IMR-90 (cell line): Measurements from ENCODE around the gene IL1B. TPM values are rescaled to one million over a fixed set of nuclear protein-coding genes. Genes with fewer than 3 reads are reported as not detected.
"Not testable (repeated sequence)": the region's sequence is repeated elsewhere in the genome, so short reads cannot be mapped to it uniquely, and the experiment has no call there.

ENCODE experiments used
- ATAC-seq: fragments of 200-7000 bp; cut with Tn5 transposase; 2 replicates; pipeline ENCODE4 v1.9.1; 2020; ENCODE audit warnings: low read depth, mild to moderate bottlenecking, moderate library complexity
- BruUV-seq: library from RNA; stranded (reverse); fragments of 400-500 nt; replicated peaks from 2 replicates; lab custom pipeline; 2021; lab: Mats Ljungman, UMichigan
- CTCF ChIA-PET: fragments of 300-600 bp; formaldehyde crosslinking; extraction: SDS; loops from one replicate; lab custom pipeline; 2021; ENCODE audit warnings: antibody characterized with exemption; lab: Yijun Ruan, JAX
- POLR2A ChIA-PET: fragments of 300-600 bp; sonication (Branson Sonifier 250); formaldehyde crosslinking; loops from one replicate; lab custom pipeline; 2022; ENCODE audit warnings: antibody characterized with exemption; ENCODE audit not compliant: unreplicated experiment; lab: Charles Lee
- DNase-seq: peaks from one replicate; pipeline ENCODE4 v3.0.0; 2013
- H2AFZ ChIP-seq: replicated peaks from 2 replicates; pipeline ENCODE3; 2013; ENCODE audit warnings: low read length, mild to moderate bottlenecking; ENCODE audit not compliant: poor library complexity
- H2AK5ac ChIP-seq: 2 replicates; pipeline ENCODE4 v1.6.1; 2013; ENCODE audit warnings: low read depth, low read length, inconsistent platforms
- H2AK9ac ChIP-seq: replicated peaks from 2 replicates; pipeline ENCODE3; 2013; ENCODE audit warnings: mild to moderate bottlenecking, low read depth, low read length, moderate library complexity; ENCODE audit not compliant: poor library complexity
- H2BK120ac ChIP-seq: 2 replicates; pipeline ENCODE4 v1.6.1; 2013; ENCODE audit warnings: low read depth, low read length, inconsistent platforms
- H2BK15ac ChIP-seq: 3 replicates; pipeline ENCODE4 v1.6.1; 2013; ENCODE audit warnings: low read depth, low read length, inconsistent platforms
- H2BK20ac ChIP-seq: 2 replicates; pipeline ENCODE4 v1.6.1; 2013; ENCODE audit warnings: low read depth, mild to moderate bottlenecking, inconsistent platforms, low read length, moderate library complexity
- H2BK5ac ChIP-seq: 2 replicates; pipeline ENCODE4 v1.6.1; 2013; ENCODE audit warnings: mild to moderate bottlenecking, low read depth, low read length, inconsistent platforms; ENCODE audit not compliant: poor library complexity, severe bottlenecking
- H3K14ac ChIP-seq: replicated peaks from 2 replicates; pipeline ENCODE4 v1.6.1; 2013; ENCODE audit warnings: low read depth, low read length, inconsistent platforms
- H3K18ac ChIP-seq: 2 replicates; pipeline ENCODE4 v1.6.1; 2013; ENCODE audit warnings: low read depth, low read length, control low read depth
- H3K23ac ChIP-seq: 2 replicates; pipeline ENCODE4 v1.6.1; 2013; ENCODE audit warnings: low read depth, low read length, inconsistent platforms
- H3K27ac ChIP-seq: 2 replicates; pipeline ENCODE4 v1.5.1; 2013; ENCODE audit warnings: mild to moderate bottlenecking, control low read depth, low read length; ENCODE audit not compliant: insufficient read depth
- H3K27me3 ChIP-seq: 2 replicates; pipeline ENCODE4 v1.6.1; 2013; ENCODE audit warnings: low read length; ENCODE audit not compliant: control insufficient read depth, insufficient read depth
- H3K36me3 ChIP-seq: 2 replicates; pipeline ENCODE4 v1.6.1; 2013; ENCODE audit warnings: low read length, mixed read lengths; ENCODE audit not compliant: control insufficient read depth, insufficient read depth
- H3K4ac ChIP-seq: 2 replicates; pipeline ENCODE4 v1.6.1; 2013; ENCODE audit warnings: low read depth, low read length, inconsistent platforms
- H3K4me1 ChIP-seq: 2 replicates; pipeline ENCODE4 v1.6.1; 2013; ENCODE audit warnings: low read length, mixed read lengths; ENCODE audit not compliant: control insufficient read depth, insufficient read depth
- H3K4me2 ChIP-seq: 2 replicates; pipeline ENCODE4 v1.6.1; 2013; ENCODE audit warnings: low read depth, mild to moderate bottlenecking, control low read depth, low read length, moderate library complexity
- H3K4me3 ChIP-seq: 2 replicates; pipeline ENCODE4 v1.5.1; 2013; ENCODE audit warnings: low read depth, mild to moderate bottlenecking, control low read depth, low read length, moderate library complexity; ENCODE audit not compliant: insufficient read depth
- H3K56ac ChIP-seq: 2 replicates; pipeline ENCODE4 v1.6.1; 2013; ENCODE audit warnings: low read length, inconsistent platforms; ENCODE audit not compliant: insufficient read depth; ENCODE audit errors: extremely low read depth
- H3K79me1 ChIP-seq, 2 experiments: 2 replicates each; pipeline ENCODE4 v1.6.1; 2013; ENCODE audit warnings: low read length in 2 of 2, inconsistent platforms in 1 of 2, low read depth in 1 of 2
- H3K9ac ChIP-seq: 2 replicates; pipeline ENCODE4 v1.6.1; 2013; ENCODE audit warnings: low read depth, low read length, control low read depth
- H3K9me1 ChIP-seq: 2 replicates; pipeline ENCODE4 v1.6.1; 2013; ENCODE audit warnings: low read length, inconsistent platforms; ENCODE audit not compliant: insufficient read depth
- H3K9me3 ChIP-seq: 2 replicates; pipeline ENCODE4 v1.6.1; 2013; ENCODE audit warnings: low read length; ENCODE audit not compliant: control insufficient read depth, insufficient read depth
- H4K20me1 ChIP-seq: 2 replicates; pipeline ENCODE4 v1.6.1; 2013; ENCODE audit warnings: low read length, inconsistent platforms; ENCODE audit not compliant: insufficient read depth
- H4K5ac ChIP-seq: 2 replicates; pipeline ENCODE4 v1.6.1; 2013; ENCODE audit warnings: mild to moderate bottlenecking, low read depth, low read length, control low read depth
- H4K8ac ChIP-seq, 2 experiments: 2 replicates each; pipeline ENCODE4 v1.6.1; 2013; ENCODE audit warnings: low read depth in 2 of 2, low read length in 2 of 2, control low read depth in 1 of 2, inconsistent platforms in 1 of 2
- H4K91ac ChIP-seq: 2 replicates; pipeline ENCODE4 v1.6.1; 2013; ENCODE audit warnings: low read depth, low read length, inconsistent platforms; ENCODE audit not compliant: insufficient read depth
- WGBS, 2 experiments: methylation state at CpG; one replicate each; pipeline versions ENCODE4 v1.1.5 to v1.1.7; 2013; ENCODE audit warnings: missing lambda C conversion rate in 2 of 2; ENCODE audit not compliant: insufficient read length in 1 of 2; ENCODE audit errors: extremely low coverage in 2 of 2; 5-methylcytosine and 5-hydroxymethylcytosine counted together
- dilution Hi-C: fragments of 300-500 bp; cut with HindIII; formaldehyde crosslinking; loops from one replicate; pipeline ENCODE4 v1.14.3; 2018; ENCODE audit warnings: low sequenced_read_pairs; ENCODE audit not compliant: unreplicated experiment
- in situ Hi-C: fragments of 300-500 bp; cut with MboI; formaldehyde crosslinking; loops from 3 replicates; pipeline ENCODE4 v1.14.3; 2019; ENCODE audit warnings: low sequenced_read_pairs, inconsistent platforms, mixed read lengths
- intact Hi-C: fragments of 100-400 bp; cut with micrococcal nuclease; formaldehyde crosslinking; loops from 2 replicates; pipeline ENCODE4 v1.10.0; 2022
- polyA plus RNA-seq, 3 experiments: library from polyadenylated mRNA; depleted of rRNA; stranded (reverse); fragments of >200 nt; gene quantifications; 2 replicates each; pipeline ENCODE4 v1.2.3, GENCODE V29; 2012; ENCODE audit warnings: low replicate concordance in 1 of 3
- total RNA-seq: library from RNA; depleted of rRNA; stranded (reverse); fragments of >200 nt; gene quantifications from 2 replicates; pipeline ENCODE4 v1.2.3, GENCODE V29; 2012

Gene IL1B
- total and polyA plus RNA-seq, 2 of the 4 experiments (the other 2 are of a cell fraction) = 3.0 to 4.4 TPM

- ATAC-seq, H3K4me1 ChIP-seq, H3K36me3 ChIP-seq, H3K23ac ChIP-seq, H3K4ac ChIP-seq, POLR2A ChIA-PET, H4K5ac ChIP-seq, H4K20me1 ChIP-seq, CTCF ChIA-PET, H3K56ac ChIP-seq, H3K4me2 ChIP-seq, H4K91ac ChIP-seq, H2BK20ac ChIP-seq, in situ Hi-C loops, H3K27me3 ChIP-seq, H2AFZ ChIP-seq, H3K79me1 ChIP-seq, H2BK15ac ChIP-seq, H2BK5ac ChIP-seq, H3K4me3 ChIP-seq, H3K18ac ChIP-seq, H2AK5ac ChIP-seq, DNase-seq, H3K14ac ChIP-seq, BruUV-seq, H3K9ac ChIP-seq, dilution Hi-C loops, H2BK120ac ChIP-seq, H3K27ac ChIP-seq, H2AK9ac ChIP-seq, H3K9me3 ChIP-seq, H4K8ac ChIP-seq, intact Hi-C loops, H3K9me1 ChIP-seq: not testable (repeated sequence)
- 100% methylated on average over 2 of the region's 5 CpGs; no CpG with 5 or more reads in 1 of the 2 experiments for WGBS, 2 experiments
Measured at GRCh38 chr2:112833639-112833931, 3.0 kb downstream of the IL1B start.
